Lung (tissue), 12 donors: ENCODE measurements around the gene CDH24. TPM values are rescaled to one million over a fixed set of nuclear protein-coding genes. Genes with fewer than 3 reads are reported as not detected.

ENCODE experiments used
- ATAC-seq: fragments of 200-7000 bp; cut with Tn5 transposase; one replicate; pipeline ENCODE4 v1.9.1; 2020; ENCODE audit warnings: moderate number of reproducible peaks; ENCODE audit not compliant: insufficient read depth, low FRiP score
- DNase-seq, 3 donors: peaks; one replicate each; pipeline ENCODE4 v3.0.0-alpha.2; 2013 to 2017
- H3K27ac ChIP-seq, 2 donors: one replicate each; pipeline ENCODE4 v1.5.1; 2013; ENCODE audit warnings: mild to moderate bottlenecking in 2 of 2, moderate library complexity in 2 of 2, control low read depth in 1 of 2, inconsistent platforms in 1 of 2, low read depth in 1 of 2, low read length in 1 of 2
- H3K27me3 ChIP-seq, 3 donors: one replicate each; pipeline ENCODE4 v1.5.1; 2013; ENCODE audit warnings: low read length in 2 of 3; ENCODE audit not compliant: control insufficient read depth in 3 of 3, insufficient read depth in 3 of 3
- H3K36me3 ChIP-seq, 4 donors: one replicate each; pipeline ENCODE4 v1.5.1; 2013; ENCODE audit warnings: low read length in 4 of 4, mild to moderate bottlenecking in 1 of 4, moderate library complexity in 1 of 4; ENCODE audit not compliant: control insufficient read depth in 4 of 4, insufficient read depth in 4 of 4
- H3K4me1 ChIP-seq, 5 donors: one replicate each; pipeline ENCODE4 v1.5.1; 2013; ENCODE audit warnings: low read length in 5 of 5, mild to moderate bottlenecking in 2 of 5, moderate library complexity in 1 of 5; ENCODE audit not compliant: control insufficient read depth in 5 of 5, insufficient read depth in 5 of 5
- H3K4me3 ChIP-seq: one replicate; pipeline ENCODE4 v1.5.1; 2013; ENCODE audit warnings: mild to moderate bottlenecking, control low read depth, moderate library complexity
- H3K9ac ChIP-seq, 2 donors: one replicate each; pipeline ENCODE4 v1.5.1; 2013; ENCODE audit warnings: low read length in 2 of 2, control low read depth in 1 of 2; ENCODE audit not compliant: insufficient read depth in 1 of 2
- H3K9me3 ChIP-seq, 4 donors: one replicate each; pipeline ENCODE4 v1.5.1; 2013; ENCODE audit warnings: low read length in 3 of 4, mild to moderate bottlenecking in 1 of 4, moderate library complexity in 1 of 4; ENCODE audit not compliant: control insufficient read depth in 4 of 4, insufficient read depth in 3 of 4
- WGBS, 2 donors: extraction: QIAGEN DNeasy Blood & Tissue Kit; methylation state at CpG; one replicate each; pipeline ENCODE4 v1.1.7; 2013; 5-methylcytosine and 5-hydroxymethylcytosine counted together
- polyA plus RNA-seq, 2 donors: library from polyadenylated mRNA; stranded (reverse); fragments of 200-250 nt; gene quantifications; one replicate each; pipeline ENCODE4 v1.2.1, GENCODE V29; 2013
- total RNA-seq, 2 donors: library from RNA; depleted of rRNA in 1 of 2; stranded (reverse); fragments of >200 nt in 1 of 2; gene quantifications; one replicate each; pipeline ENCODE4 v1.2.1, GENCODE V29; 2014 to 2021
- TF ChIP-seq, protein P1 (sequence below): IDR thresholded peaks from 2 replicates; pipeline ENCODE4 v1.5.1; 2012; ENCODE audit warnings: mild to moderate bottlenecking; ENCODE audit errors: control extremely low read depth, extremely low read depth
- donor health status: control.
- donor health status: control.
- donor health status: Bipolar disorder and iron deficiency.
- donor health status: healthy.
- donor health status: DM: yes; HTN: yes; CAD: no.

Gene CDH24
- total and polyA plus RNA-seq, 4 donors: 2.0 to 4.8 (median 4.4) TPM

DNA sequence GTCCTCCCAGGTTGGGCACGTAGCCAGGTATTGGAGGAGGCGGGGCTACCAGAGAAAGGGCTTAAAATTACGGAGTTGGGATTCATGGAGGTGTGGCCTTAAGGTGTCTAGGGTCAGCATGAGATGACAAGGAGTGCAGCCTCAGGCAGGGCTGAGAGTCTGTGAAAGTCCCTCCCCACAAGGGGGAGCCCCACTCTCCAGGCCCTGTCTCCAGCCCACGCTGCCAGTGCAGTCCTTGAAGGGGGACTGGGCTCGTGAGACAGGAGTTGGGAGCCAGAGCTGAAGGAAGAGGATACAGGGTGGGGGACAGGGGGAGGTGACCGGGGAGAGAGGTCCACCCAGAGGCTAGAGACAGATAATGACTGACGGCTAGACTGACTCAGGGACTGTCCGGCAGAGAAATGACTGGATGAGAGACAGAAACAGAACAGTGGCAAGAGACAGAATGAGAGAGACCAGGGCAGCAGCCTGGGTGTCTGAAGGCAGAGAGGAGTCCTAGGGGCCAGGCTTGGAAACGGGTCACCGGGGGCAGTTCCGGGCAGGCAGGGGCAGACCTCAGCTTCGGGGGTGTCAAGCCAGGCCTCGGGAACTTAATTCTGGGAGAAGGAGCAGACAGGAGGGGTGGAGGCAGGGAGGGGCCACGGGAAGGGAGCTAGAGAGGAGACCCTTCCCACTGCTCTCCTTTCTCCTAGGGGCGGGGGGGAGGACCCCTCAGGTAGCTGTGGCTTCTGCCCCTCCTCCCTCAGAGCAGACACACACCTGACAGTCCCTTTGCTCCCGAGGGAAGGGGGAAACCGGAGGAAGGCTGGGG lies 970 bp downstream of the CDH24 start:
- H3K36me3 ChIP-seq: peaks cover 0 to 21% (median 13%) of the 10 kb centered on the region in 4 donors
- ATAC-seq: peak; percentile 54
- no peak overlapping the region for H3K9ac ChIP-seq
- peak in 2 of 3 donors; percentile 54 to 55 for DNase-seq
- WGBS, 2 donors: 8 to 10% methylated on average over 17 of the region's 17 CpGs
- TF ChIP-seq, protein P1, sequence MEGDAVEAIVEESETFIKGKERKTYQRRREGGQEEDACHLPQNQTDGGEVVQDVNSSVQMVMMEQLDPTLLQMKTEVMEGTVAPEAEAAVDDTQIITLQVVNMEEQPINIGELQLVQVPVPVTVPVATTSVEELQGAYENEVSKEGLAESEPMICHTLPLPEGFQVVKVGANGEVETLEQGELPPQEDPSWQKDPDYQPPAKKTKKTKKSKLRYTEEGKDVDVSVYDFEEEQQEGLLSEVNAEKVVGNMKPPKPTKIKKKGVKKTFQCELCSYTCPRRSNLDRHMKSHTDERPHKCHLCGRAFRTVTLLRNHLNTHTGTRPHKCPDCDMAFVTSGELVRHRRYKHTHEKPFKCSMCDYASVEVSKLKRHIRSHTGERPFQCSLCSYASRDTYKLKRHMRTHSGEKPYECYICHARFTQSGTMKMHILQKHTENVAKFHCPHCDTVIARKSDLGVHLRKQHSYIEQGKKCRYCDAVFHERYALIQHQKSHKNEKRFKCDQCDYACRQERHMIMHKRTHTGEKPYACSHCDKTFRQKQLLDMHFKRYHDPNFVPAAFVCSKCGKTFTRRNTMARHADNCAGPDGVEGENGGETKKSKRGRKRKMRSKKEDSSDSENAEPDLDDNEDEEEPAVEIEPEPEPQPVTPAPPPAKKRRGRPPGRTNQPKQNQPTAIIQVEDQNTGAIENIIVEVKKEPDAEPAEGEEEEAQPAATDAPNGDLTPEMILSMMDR: peak; percentile 32
- no peak overlapping the region for H3K4me3 ChIP-seq
- no peaks in the 10 kb centered on the region for H3K27me3 ChIP-seq
- H3K4me1 ChIP-seq: peaks cover 0 to 18% (median 0%) of the 10 kb centered on the region in 5 donors
- peak overlapping the region in 1 of 2 donors; percentile 4 for H3K27ac ChIP-seq
- no peaks in the 10 kb centered on the region for H3K9me3 ChIP-seq

DNA sequence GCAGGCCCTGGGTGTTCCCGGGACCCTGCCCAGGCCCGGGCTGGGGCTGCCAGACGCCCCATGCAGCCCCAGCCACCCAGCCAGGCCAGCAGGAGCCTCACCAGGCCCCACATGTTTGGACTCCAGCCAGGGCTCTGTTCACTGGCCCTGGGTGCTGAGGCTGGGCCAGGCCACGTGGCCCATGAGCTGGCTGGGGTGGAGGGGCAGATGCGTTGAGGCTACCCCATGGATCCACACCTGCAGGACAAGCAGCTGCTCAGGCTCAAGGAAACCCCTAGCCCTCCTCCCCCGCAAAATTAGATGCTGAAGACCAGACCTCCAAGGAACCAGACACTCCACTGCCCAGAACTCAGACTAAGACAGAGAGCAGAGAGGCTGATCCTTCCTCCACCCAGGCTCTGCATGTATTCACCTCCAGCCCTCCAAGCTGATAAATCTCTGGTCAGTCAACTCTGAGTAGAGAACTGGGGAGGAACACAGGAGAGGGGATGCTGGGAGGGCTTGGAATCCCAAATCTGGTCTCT lies 1.6 kb downstream of the CDH24 start:
- Histone ChIP-seq H3K9ac (no peak overlapping the region), H3K27me3 (no peaks in the 10 kb centered on the region), H3K4me3 (no peak overlapping the region), H3K27ac (no peak overlapping the region), H3K36me3 (peaks cover 0 to 15% (median 10%) of the 10 kb centered on the region in 4 donors), H3K4me1 (peaks cover 0 to 18% (median 0%) of the 10 kb centered on the region in 5 donors), H3K9me3 (no peaks in the 10 kb centered on the region)
- ATAC-seq (no peak), DNase-seq (no peak)
- TF ChIP-seq, protein P1: no peak
- WGBS, 2 donors: 81 to 93% methylated on average over 6 of the region's 6 CpGs

DNA sequence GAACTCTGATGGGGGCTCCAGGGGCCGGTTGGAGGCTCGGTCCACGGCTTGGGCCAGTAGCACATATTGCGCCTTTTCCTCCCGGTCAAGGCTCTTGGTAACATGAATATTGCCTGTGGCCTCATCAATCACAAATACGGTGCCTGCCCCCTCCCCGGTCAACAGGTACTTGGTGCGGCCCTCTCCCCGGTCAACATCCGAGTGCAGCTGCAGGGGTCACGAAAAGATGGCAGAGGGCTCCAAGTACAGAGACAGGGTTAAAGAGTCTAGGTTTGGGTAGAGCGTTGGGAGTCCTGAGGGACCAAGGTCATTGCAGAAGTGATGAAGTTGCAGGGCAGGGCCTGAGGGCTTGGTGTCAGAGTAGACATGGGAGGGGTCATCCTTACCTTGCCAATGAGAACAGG lies 2.2 kb downstream of the CDH24 start:
- WGBS, 2 donors: 96 to 98% methylated on average over 12 of the region's 12 CpGs
- H3K27me3 ChIP-seq: no peaks in the 10 kb centered on the region
- peaks cover 0 to 18% (median 0%) of the 10 kb centered on the region in 5 donors for H3K4me1 ChIP-seq
- H3K9ac ChIP-seq: no peak overlapping the region
- no peaks in the 10 kb centered on the region for H3K9me3 ChIP-seq
- peaks cover 0 to 11% (median 7%) of the 10 kb centered on the region in 4 donors for H3K36me3 ChIP-seq
- H3K27ac ChIP-seq: no peak overlapping the region
- no peak for ATAC-seq
- DNase-seq: no peak
- TF ChIP-seq, protein P1: no peak
- H3K4me3 ChIP-seq: no peak overlapping the region
